ENCODE data around the gene FOXJ1. TPM values are rescaled to one million over a fixed set of nuclear protein-coding genes. Genes with fewer than 3 reads are reported as not detected.

Gene FOXJ1
- total RNA-seq, 1 experiment from 2014 or later, result 4.0 TPM

DNA sequence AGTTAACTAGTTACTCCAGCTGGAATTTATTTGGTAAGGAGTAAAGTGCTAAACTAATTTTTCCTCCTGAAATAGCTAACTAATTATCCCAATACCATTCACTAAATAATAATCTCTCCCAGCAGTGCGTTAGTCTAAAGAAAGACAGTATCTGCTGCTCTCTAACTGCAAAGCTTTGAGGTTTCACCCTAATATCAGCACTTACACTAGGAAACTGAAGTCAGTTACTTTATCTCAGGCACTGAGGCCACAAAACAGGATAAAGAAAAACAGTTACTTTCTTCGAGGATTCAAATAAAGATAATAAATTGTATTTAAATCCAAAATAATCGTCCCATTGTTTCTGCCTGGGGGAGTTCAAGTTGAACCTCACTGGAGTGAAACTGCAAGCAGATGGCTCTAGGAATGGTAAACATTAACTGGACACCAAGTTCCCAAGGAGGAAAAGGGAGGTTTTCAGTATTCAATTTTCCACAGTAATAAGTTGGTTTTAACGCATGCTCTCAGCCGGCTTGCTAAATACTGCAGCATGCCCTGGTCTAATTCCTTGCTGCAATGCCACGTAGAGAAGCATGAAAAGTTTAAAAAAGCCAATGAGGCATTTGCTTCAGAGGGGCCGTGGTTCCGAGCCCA is 20.0 kb upstream of the FOXJ1 start:
- Histone ChIP-seq H3T11ph (ENCODE audit: low read length) (no peak overlapping the region), H2BK5ac (ENCODE audit: insufficient read length, low read length) (no peak overlapping the region), H3K4me2 (ENCODE audit: insufficient read depth, insufficient read length, low read length) (no peak overlapping the region), H3K79me1 (ENCODE audit: insufficient read depth, low read depth, low read length, poor library complexity, severe bottlenecking) (no peaks in the 10 kb centered on the region), H3K18ac (ENCODE audit: insufficient read length, low read depth, low read length) (no peak overlapping the region), H3K4me1 (ENCODE audit: insufficient read depth, low read length) (no peaks in the 10 kb centered on the region; the same call in 1 of the 2 replicates), H3K4ac (ENCODE audit: low read depth, low read length) (no peak overlapping the region), H3K23me2 (ENCODE audit: insufficient read length, low read depth, low read length, poor library complexity, severe bottlenecking) (no peaks in the 10 kb centered on the region), H3K9ac (ENCODE audit: extremely low read depth, insufficient read length, low read length) (no peak overlapping the region), H2BK120ac (ENCODE audit: low read depth, low read length, poor library complexity, severe bottlenecking) (no peak overlapping the region), H3K79me2 (ENCODE audit: insufficient read depth, low read length) (no peaks in the 10 kb centered on the region), H4K20me1 (ENCODE audit: control insufficient read depth, insufficient read depth, insufficient read length) (no peaks in the 10 kb centered on the region), H2BK20ac (ENCODE audit: low read depth, low read length, poor library complexity, severe bottlenecking) (no peak overlapping the region), H2AFZ (ENCODE audit: low read length) (no peak overlapping the region), H3K56ac (ENCODE audit: insufficient read length, low read depth, low read length) (no peak overlapping the region), H3K9me3 (ENCODE audit: control insufficient read depth, low read depth, low read length) (no peaks in the 10 kb centered on the region), H3K27me3 (ENCODE audit: insufficient read depth, low read length) (no peaks in the 10 kb centered on the region), H4K5ac (ENCODE audit: insufficient read length, low read depth, low read length) (no peak overlapping the region), H3K23ac (ENCODE audit: insufficient read length, low read depth, low read length) (no peak overlapping the region), H2AK5ac (ENCODE audit: insufficient read length, low read length) (no peak overlapping the region), H4K8ac (replicated peaks; ENCODE audit: insufficient read length, low read depth, low read length) (no peak overlapping the region), H2BK15ac (ENCODE audit: low read depth, low read length) (no peak overlapping the region), H2BK12ac (ENCODE audit: insufficient read length, low read depth, low read length) (no peak overlapping the region), H3K27ac (ENCODE audit: insufficient read length, low read depth, low read length) (no peak overlapping the region), H4K91ac (ENCODE audit: insufficient read length, low read depth, low read length) (no peak overlapping the region), H3K14ac (ENCODE audit: insufficient read depth, low read length) (no peak overlapping the region)
- H3K9me3 Mint-ChIP-seq, result no peaks in the 10 kb centered on the region
- no peak overlapping the region for H3K4me3 Mint-ChIP-seq
- peak overlapping the region in 1 of 3 experiments; percentile 33; a peak in 1 of 7 replicates for H3K27ac Mint-ChIP-seq
- DNase-seq, result no peak
- TF ChIP-seq, protein P1, sequence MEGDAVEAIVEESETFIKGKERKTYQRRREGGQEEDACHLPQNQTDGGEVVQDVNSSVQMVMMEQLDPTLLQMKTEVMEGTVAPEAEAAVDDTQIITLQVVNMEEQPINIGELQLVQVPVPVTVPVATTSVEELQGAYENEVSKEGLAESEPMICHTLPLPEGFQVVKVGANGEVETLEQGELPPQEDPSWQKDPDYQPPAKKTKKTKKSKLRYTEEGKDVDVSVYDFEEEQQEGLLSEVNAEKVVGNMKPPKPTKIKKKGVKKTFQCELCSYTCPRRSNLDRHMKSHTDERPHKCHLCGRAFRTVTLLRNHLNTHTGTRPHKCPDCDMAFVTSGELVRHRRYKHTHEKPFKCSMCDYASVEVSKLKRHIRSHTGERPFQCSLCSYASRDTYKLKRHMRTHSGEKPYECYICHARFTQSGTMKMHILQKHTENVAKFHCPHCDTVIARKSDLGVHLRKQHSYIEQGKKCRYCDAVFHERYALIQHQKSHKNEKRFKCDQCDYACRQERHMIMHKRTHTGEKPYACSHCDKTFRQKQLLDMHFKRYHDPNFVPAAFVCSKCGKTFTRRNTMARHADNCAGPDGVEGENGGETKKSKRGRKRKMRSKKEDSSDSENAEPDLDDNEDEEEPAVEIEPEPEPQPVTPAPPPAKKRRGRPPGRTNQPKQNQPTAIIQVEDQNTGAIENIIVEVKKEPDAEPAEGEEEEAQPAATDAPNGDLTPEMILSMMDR (conservative IDR thresholded peaks at IDR 0.05), result no peak
- H3K27me3 Mint-ChIP-seq (ENCODE audit: low read depth), result no peaks in the 10 kb centered on the region; the same call in 1 of the 2 replicates
- no CpG with 5 or more reads among the region's 8 CpGs for WGBS (ENCODE audit: extremely low coverage, insufficient read length, low lambda C conversion rate)
- H3K36me3 Mint-ChIP-seq (ENCODE audit: insufficient read depth in 1 of 3, low read depth in 3 of 3), result no peaks in the 10 kb centered on the region; a peak in 1 of 7 replicates
- H3K4me1 Mint-ChIP-seq, result peaks cover 23 to 40% of the 10 kb centered on the region in 2 experiments

Measured in H9 (cell line).